GM23248 (cell line): ENCODE data around the gene CPNE2. TPM values are rescaled to one million over a fixed set of nuclear protein-coding genes. Genes with fewer than 3 reads are reported as not detected.
"Not testable (repeated sequence)": the region's sequence is repeated elsewhere in the genome, so short reads cannot be mapped to it uniquely, and the experiment has no call there.

Experiments used
- DNase-seq: peaks from one replicate; pipeline ENCODE4 v3.0.0-alpha.2; 2015
- H2AFZ ChIP-seq: fragments of 200-600 bp; sonication (generic); 2 replicates; pipeline ENCODE4 v1.6.1; 2016; ENCODE audit warnings: antibody characterized with exemption
- H3F3A ChIP-seq: fragments of 200-600 bp; sonication (generic); 2 replicates; pipeline ENCODE4 v1.6.1; 2016; ENCODE audit warnings: mild to moderate bottlenecking, antibody characterized with exemption, mixed run types; ENCODE audit not compliant: insufficient read depth
- H3K27ac ChIP-seq: fragments of 200-600 bp; sonication (generic); 2 replicates; pipeline ENCODE4 v1.5.1; 2016; ENCODE audit warnings: mild to moderate bottlenecking
- H3K27me3 ChIP-seq: fragments of 200-600 bp; sonication (generic); replicated peaks from 2 replicates; pipeline ENCODE4 v1.6.1; 2016; ENCODE audit warnings: mild to moderate bottlenecking; ENCODE audit not compliant: insufficient read depth
- H3K36me3 ChIP-seq: fragments of 200-600 bp; sonication (generic); 2 replicates; pipeline ENCODE4 v1.6.1; 2016; ENCODE audit warnings: low read depth, mild to moderate bottlenecking
- H3K4me1 ChIP-seq: fragments of 200-600 bp; sonication (generic); 2 replicates; pipeline ENCODE4 v1.6.1; 2016; ENCODE audit warnings: mild to moderate bottlenecking; ENCODE audit not compliant: insufficient read depth
- H3K4me2 ChIP-seq: fragments of 200-600 bp; sonication (generic); one replicate; pipeline ENCODE4 v1.6.1; 2016; ENCODE audit warnings: mild to moderate bottlenecking; ENCODE audit not compliant: unreplicated experiment
- H3K4me3 ChIP-seq: fragments of 200-600 bp; sonication (generic); 2 replicates; pipeline ENCODE4 v1.5.1; 2016; ENCODE audit warnings: mild to moderate bottlenecking
- H3K79me2 ChIP-seq: fragments of 200-600 bp; sonication (generic); 2 replicates; pipeline ENCODE4 v1.6.1; 2016; ENCODE audit warnings: mild to moderate bottlenecking; ENCODE audit not compliant: insufficient read depth
- H3K9ac ChIP-seq: fragments of 200-600 bp; sonication (generic); 2 replicates; pipeline ENCODE4 v1.6.1; 2016; ENCODE audit warnings: mild to moderate bottlenecking
- H3K9me2 ChIP-seq: fragments of 200-600 bp; sonication (generic); 2 replicates; pipeline ENCODE4 v1.6.1; 2016; ENCODE audit warnings: mixed run types, mild to moderate bottlenecking, moderate library complexity; ENCODE audit not compliant: insufficient read depth
- H3K9me3 ChIP-seq: fragments of 200-600 bp; sonication (generic); one replicate; pipeline ENCODE4 v1.6.1; 2017; ENCODE audit warnings: low read depth
- H4K20me1 ChIP-seq: fragments of 200-600 bp; sonication (generic); 2 replicates; pipeline ENCODE4 v1.6.0; 2016; ENCODE audit not compliant: insufficient read depth
- EZH2 ChIP-seq: fragments of 200-600 bp; sonication (generic); IDR thresholded peaks from 2 replicates; pipeline ENCODE4 v1.6.1; 2018; ENCODE audit warnings: antibody characterized with exemption, mild to moderate bottlenecking; ENCODE audit not compliant: insufficient read depth, poor library complexity, severe bottlenecking
- EZH2phosphoT487 ChIP-seq: fragments of 200-600 bp; sonication (generic); IDR thresholded peaks from 2 replicates; pipeline ENCODE4 v1.6.1; 2018; ENCODE audit warnings: antibody characterized with exemption, moderate library complexity, mild to moderate bottlenecking, low read depth; ENCODE audit not compliant: insufficient read depth
- WGBS, 2 experiments: methylation state at CpG; one replicate each; pipeline ENCODE4 v1.1.6; 2015 to 2017; ENCODE audit warnings: low lambda C conversion rate in 2 of 2, low coverage in 1 of 2; ENCODE audit errors: missing lambda C conversion rate in 2 of 2; 5-methylcytosine and 5-hydroxymethylcytosine counted together
- in situ Hi-C: fragments of 300-500 bp; cut with MboI; formaldehyde crosslinking; loops from 2 replicates; pipeline ENCODE4 v1.15.0; 2020
- polyA plus RNA-seq: library from polyadenylated mRNA; unstranded; fragments of >200 nt; fragmentation: Nextera tagmentation; extraction: Ambion mirVana; gene quantifications from 2 replicates; pipeline ENCODE4 v1.2.1, GENCODE V29; 2016
- total RNA-seq: library from RNA; depleted of rRNA; stranded (reverse); fragments of >200 nt; shearing (Covaris generic); gene quantifications from 2 replicates; pipeline ENCODE4 v1.2.3, GENCODE V29; 2014

CPNE2 gene
- total and polyA plus RNA-seq, 2 experiments from 2014 or later = 9.0 to 13.9 TPM

- TF ChIP-seq EZH2 (no peak), EZH2phosphoT487 (no peak)
- Histone ChIP-seq H3F3A (no peaks in the 10 kb centered on the region), H3K4me2 (no peak overlapping the region), H3K27ac (no peak overlapping the region), H2AFZ (no peak overlapping the region), H3K27me3 (no peaks in the 10 kb centered on the region), H3K9ac (no peak overlapping the region), H3K36me3 (no peaks in the 10 kb centered on the region), H3K9me3 (no peaks in the 10 kb centered on the region), H3K9me2 (no peaks in the 10 kb centered on the region), H3K4me1 (no peaks in the 10 kb centered on the region), H4K20me1 (no peaks in the 10 kb centered on the region), H3K4me3 (no peak overlapping the region), H3K79me2 (no peaks in the 10 kb centered on the region)
- WGBS, 2 experiments = 92 to 98% methylated on average over 9 of the region's 9 CpGs
- in situ Hi-C loops = no loop called here
- DNase-seq = no peak
Measured at GRCh38 chr16:57107321-57107922, 15.0 kb downstream of the CPNE2 start.

DNA sequence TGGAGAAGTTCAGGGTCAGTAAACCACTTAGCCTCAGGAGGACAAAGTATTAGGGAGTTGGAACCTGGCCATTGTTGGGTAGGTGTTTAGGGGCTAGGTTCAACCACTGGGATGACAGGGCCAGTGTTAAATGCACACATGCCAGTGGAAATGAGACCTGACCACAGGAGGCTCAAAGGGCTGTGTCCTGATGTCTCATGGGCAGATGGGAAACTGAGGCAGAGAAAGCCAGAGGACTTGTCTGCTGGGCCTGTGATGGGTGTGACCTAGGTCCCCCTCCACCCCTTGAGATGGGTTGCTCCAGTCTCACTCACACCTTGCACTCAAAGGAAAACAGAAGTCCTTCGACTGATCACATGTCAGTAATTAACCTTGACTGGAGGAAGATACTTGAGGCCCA is 16.0 kb downstream of the CPNE2 start:
- in situ Hi-C loops = no loop called here
- Histone ChIP-seq H3K27me3 (no peaks in the 10 kb centered on the region), H3K4me3 (no peak overlapping the region), H3K9me2 (no peaks in the 10 kb centered on the region), H3K9ac (no peak overlapping the region), H3K4me2 (no peak overlapping the region), H3K9me3 (no peaks in the 10 kb centered on the region), H4K20me1 (no peaks in the 10 kb centered on the region), H2AFZ (no peak overlapping the region), H3K4me1 (no peaks in the 10 kb centered on the region), H3K79me2 (no peaks in the 10 kb centered on the region), H3K36me3 (no peaks in the 10 kb centered on the region), H3F3A (no peaks in the 10 kb centered on the region), H3K27ac (no peak overlapping the region)
- no peak for TF ChIP-seq EZH2
- no peak for TF ChIP-seq EZH2phosphoT487
- 89 to 94% methylated on average over 1 of the region's 1 CpG for WGBS, 2 experiments
- no peak for DNase-seq

DNA sequence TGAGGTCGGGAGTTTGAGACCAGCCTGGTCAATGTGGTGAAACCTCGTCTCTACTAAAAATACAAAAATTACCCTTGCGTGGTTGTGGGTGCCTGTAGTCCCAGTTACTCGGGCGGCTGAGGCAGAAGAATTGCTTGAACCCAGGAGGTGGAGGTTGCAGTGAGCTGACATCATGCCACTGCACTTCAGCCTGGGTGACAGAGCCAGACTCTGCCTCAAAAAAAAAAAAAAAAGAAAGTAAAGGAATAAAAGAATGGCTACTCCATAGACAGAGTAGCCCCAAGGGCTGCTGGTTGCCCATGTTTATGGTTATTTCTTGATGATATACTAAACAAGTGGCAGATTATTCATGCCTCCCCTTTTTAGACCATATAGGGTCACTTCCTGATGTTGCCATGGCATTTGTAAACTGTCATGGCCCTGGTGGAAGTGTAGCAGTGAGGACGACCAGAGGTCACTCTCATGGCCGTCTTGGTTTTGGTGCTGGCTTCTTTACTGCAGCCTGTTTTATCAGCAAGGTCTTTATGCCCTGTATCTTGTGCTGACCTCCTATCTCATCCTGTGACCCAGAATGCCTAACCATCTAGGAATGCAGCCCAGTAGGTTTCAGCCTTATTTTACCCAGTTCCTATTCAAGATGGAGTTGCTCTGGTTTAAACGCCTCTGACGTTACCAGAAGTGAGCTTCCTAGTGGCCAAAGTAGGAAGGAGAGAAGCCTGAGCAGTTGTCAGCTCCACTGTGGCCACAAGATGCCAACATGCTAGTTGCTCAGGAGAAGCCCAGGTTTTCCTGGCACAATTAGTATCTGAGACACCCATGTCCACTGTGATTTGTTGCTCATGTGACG is 17.1 kb downstream of the CPNE2 start:
- H4K20me1 ChIP-seq, H3K9ac ChIP-seq, H3K9me3 ChIP-seq, H2AFZ ChIP-seq, H3K36me3 ChIP-seq, in situ Hi-C loops, DNase-seq, H3K4me1 ChIP-seq, H3K9me2 ChIP-seq, H3K27me3 ChIP-seq, H3K4me2 ChIP-seq, H3F3A ChIP-seq, H3K27ac ChIP-seq, H3K4me3 ChIP-seq, H3K79me2 ChIP-seq: not testable (repeated sequence)
- 87 to 92% methylated on average over 10 of the region's 10 CpGs for WGBS, 2 experiments

- DNase-seq = no peak
- in situ Hi-C loops = no loop called here
- Histone ChIP-seq H4K20me1 (no peaks in the 10 kb centered on the region), H3K9ac (no peak overlapping the region), H3K9me2 (no peaks in the 10 kb centered on the region), H3K36me3 (no peaks in the 10 kb centered on the region), H3K79me2 (no peaks in the 10 kb centered on the region), H3K4me2 (no peak overlapping the region), H3K4me1 (no peaks in the 10 kb centered on the region), H3K9me3 (no peaks in the 10 kb centered on the region), H3K4me3 (no peak overlapping the region), H3K27ac (no peak overlapping the region), H2AFZ (no peak overlapping the region), H3F3A (no peaks in the 10 kb centered on the region), H3K27me3 (no peaks in the 10 kb centered on the region)
- WGBS, 2 experiments = 96 to 100% methylated on average over 4 of the region's 4 CpGs
- no peak for TF ChIP-seq EZH2phosphoT487
Measured at GRCh38 chr16:57110937-57111336, 18.6 kb downstream of the CPNE2 start.

DNA sequence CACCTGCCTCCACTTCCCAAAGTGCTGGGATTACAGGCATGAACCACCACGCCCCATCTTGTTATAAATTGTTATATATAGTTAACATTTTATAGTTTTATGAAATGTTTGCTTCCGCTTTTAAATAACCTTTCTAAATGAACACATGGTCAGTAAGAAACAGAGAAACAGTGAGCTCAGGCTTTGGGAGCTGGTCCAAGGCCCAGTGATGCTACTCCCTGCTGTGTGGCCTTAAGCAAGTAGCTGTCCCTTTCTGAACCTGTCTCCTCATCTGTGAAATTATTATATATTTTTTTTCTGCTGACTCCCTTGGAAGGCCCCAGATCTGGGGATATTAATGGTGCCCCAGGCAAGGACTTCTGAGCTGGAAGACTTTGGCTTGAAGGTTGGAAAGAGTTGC is 19.0 kb downstream of the CPNE2 start:
- in situ Hi-C loops = no loop called here
- Histone ChIP-seq H3K27me3 (no peaks in the 10 kb centered on the region), H3K36me3 (no peaks in the 10 kb centered on the region), H2AFZ (no peak overlapping the region), H4K20me1 (no peaks in the 10 kb centered on the region), H3K27ac (no peak overlapping the region), H3K9me3 (no peaks in the 10 kb centered on the region), H3K4me2 (no peak overlapping the region), H3K4me3 (no peak overlapping the region), H3K4me1 (no peaks in the 10 kb centered on the region), H3K9me2 (no peaks in the 10 kb centered on the region), H3K79me2 (no peaks in the 10 kb centered on the region), H3F3A (no peaks in the 10 kb centered on the region), H3K9ac (no peak overlapping the region)
- DNase-seq = no peak
- TF ChIP-seq EZH2 (no peak), EZH2phosphoT487 (no peak)
- WGBS, 2 experiments = 93 to 98% methylated on average over 2 of the region's 2 CpGs
